ENCODE results near the gene SLC4A9.

- TF ChIP-seq CTCF (tag by site-specific recombination; IDR thresholded peaks at IDR 0.05) (no peak), BCL11A (tag by site-specific recombination; IDR thresholded peaks at IDR 0.05; ENCODE audit: low read depth) (no peak), ZNF146 (tag by site-specific recombination; IDR thresholded peaks at IDR 0.05) (no peak), ZNF121 (tag by site-specific recombination; IDR thresholded peaks at IDR 0.05) (no peak), ZBTB17 (tag by site-specific recombination; IDR thresholded peaks at IDR 0.05) (no peak), SETDB1 (IDR thresholded peaks at IDR 0.05; ENCODE audit: insufficient read length, low read length) (no peak), ZNF670 (tag by site-specific recombination; IDR thresholded peaks at IDR 0.05; ENCODE audit: low read depth) (no peak), ZNF561 (tag by site-specific recombination; IDR thresholded peaks at IDR 0.05; ENCODE audit: borderline replicate concordance) (no peak), SP7 (tag by site-specific recombination; IDR thresholded peaks at IDR 0.05) (no peak), ZSCAN4 (tag by site-specific recombination; IDR thresholded peaks at IDR 0.05) (no peak), ZNF10 (tag by site-specific recombination; IDR thresholded peaks at IDR 0.05) (no peak)
- TF ChIP-seq, protein P1, sequence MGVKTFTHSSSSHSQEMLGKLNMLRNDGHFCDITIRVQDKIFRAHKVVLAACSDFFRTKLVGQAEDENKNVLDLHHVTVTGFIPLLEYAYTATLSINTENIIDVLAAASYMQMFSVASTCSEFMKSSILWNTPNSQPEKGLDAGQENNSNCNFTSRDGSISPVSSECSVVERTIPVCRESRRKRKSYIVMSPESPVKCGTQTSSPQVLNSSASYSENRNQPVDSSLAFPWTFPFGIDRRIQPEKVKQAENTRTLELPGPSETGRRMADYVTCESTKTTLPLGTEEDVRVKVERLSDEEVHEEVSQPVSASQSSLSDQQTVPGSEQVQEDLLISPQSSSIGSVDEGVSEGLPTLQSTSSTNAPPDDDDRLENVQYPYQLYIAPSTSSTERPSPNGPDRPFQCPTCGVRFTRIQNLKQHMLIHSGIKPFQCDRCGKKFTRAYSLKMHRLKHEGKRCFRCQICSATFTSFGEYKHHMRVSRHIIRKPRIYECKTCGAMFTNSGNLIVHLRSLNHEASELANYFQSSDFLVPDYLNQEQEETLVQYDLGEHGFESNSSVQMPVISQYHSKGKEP (tag by site-specific recombination; IDR thresholded peaks at IDR 0.05), result no peak
These were observed 5.9 kb downstream of the SLC4A9 start for GRCh38 chr5:140365941-140366340.
